Panc1 (cell line): Measurements from ENCODE around the gene KIF4A. TPM values are rescaled to one million over a fixed set of nuclear protein-coding genes. Genes with fewer than 3 reads are reported as not detected.

Experiments
- ATAC-seq: fragments of 200-7000 bp; cut with Tn5 transposase; 2 replicates; pipeline ENCODE4 v1.9.1; 2020; ENCODE audit warnings: mild to moderate bottlenecking, moderate library complexity
- BruUV-seq: library from RNA; stranded (reverse); fragments of 400-500 nt; replicated peaks from 2 replicates; lab custom pipeline; 2021; lab: Mats Ljungman, UMichigan
- CTCF ChIA-PET: fragments of 300-600 bp; sonication (Branson Sonifier 250); formaldehyde crosslinking; loops from one replicate; lab custom pipeline; 2022; ENCODE audit warnings: antibody characterized with exemption; lab: Charles Lee
- POLR2A ChIA-PET: fragments of 300-600 bp; sonication (Branson Sonifier 250); formaldehyde crosslinking; loops from one replicate; lab custom pipeline; 2022; ENCODE audit warnings: antibody characterized with exemption; lab: Charles Lee
- DNase-seq: peaks from one replicate; pipeline ENCODE4 v3.0.0-alpha.2; 2010; ENCODE audit warnings: low read depth, low spot score
- H3K27ac ChIP-seq: 2 replicates; pipeline ENCODE4 v1.5.1; 2011; ENCODE audit warnings: mild to moderate bottlenecking, low read length, inconsistent platforms
- H3K27me3 ChIP-seq: fragments of 200-500 bp; sonication (Bioruptor generic); 2 replicates; pipeline ENCODE4 v1.6.0; 2014; ENCODE audit warnings: low read length, inconsistent platforms; ENCODE audit not compliant: control insufficient read depth, insufficient read depth
- H3K36me3 ChIP-seq: fragments of 200-500 bp; sonication (Bioruptor generic); 2 replicates; pipeline ENCODE4 v1.5.1; 2014; ENCODE audit warnings: inconsistent platforms, mild to moderate bottlenecking, low read length, moderate library complexity; ENCODE audit not compliant: control insufficient read depth, insufficient read depth
- H3K4me1 ChIP-seq: 2 replicates; pipeline ENCODE4 v1.5.1; 2011; ENCODE audit warnings: inconsistent platforms, mild to moderate bottlenecking, low read length, moderate library complexity; ENCODE audit not compliant: control insufficient read depth, insufficient read depth
- H3K4me3 ChIP-seq, 2 experiments: 2 replicates each; pipeline ENCODE4 v1.5.1; 2011 to 2012; ENCODE audit warnings: low read depth in 2 of 2, low read length in 2 of 2, mild to moderate bottlenecking in 2 of 2, inconsistent platforms in 1 of 2, moderate library complexity in 1 of 2
- H3K9me3 ChIP-seq: fragments of 200-500 bp; sonication (Bioruptor generic); 2 replicates; pipeline ENCODE4 v1.5.1; 2014; ENCODE audit warnings: low read depth, mild to moderate bottlenecking, inconsistent platforms, low read length, moderate library complexity; ENCODE audit not compliant: control insufficient read depth, insufficient read depth
- POLR2AphosphoS5 ChIP-seq: IDR thresholded peaks from 2 replicates; pipeline ENCODE4 v1.6.1; 2012; ENCODE audit warnings: mild to moderate bottlenecking, low read depth, low read length, moderate library complexity
- SIN3A ChIP-seq: IDR thresholded peaks from 2 replicates; pipeline ENCODE4 v1.6.1; 2012; ENCODE audit warnings: low read depth, mild to moderate bottlenecking, low read length, moderate library complexity, borderline replicate concordance; ENCODE audit not compliant: insufficient read depth
- TCF7L2 ChIP-seq: IDR thresholded peaks from 2 replicates; pipeline ENCODE4 v1.6.1; 2011; ENCODE audit warnings: mild to moderate bottlenecking, low read depth, low read length, inconsistent platforms
- in situ Hi-C: cut with HindIII; loops from 2 replicates; pipeline ENCODE4 v1.10.0; 2016; ENCODE audit warnings: low sequenced_read_pairs, low pct_unique_long_range_greater_than_20kb
- intact Hi-C: fragments of 100-400 bp; cut with micrococcal nuclease; formaldehyde crosslinking; loops from one replicate; pipeline ENCODE4 v1.10.0; 2022; ENCODE audit not compliant: unreplicated experiment
- total RNA-seq: library from RNA; stranded (reverse); gene quantifications from one replicate; pipeline ENCODE4 v1.2.1, GENCODE V29; 2021; ENCODE audit not compliant: unreplicated experiment
- TF ChIP-seq, protein P1 (sequence below), 2 experiments: IDR thresholded peaks; 2 replicates each; pipeline ENCODE4 v1.6.1; 2011 to 2012; ENCODE audit warnings: low read depth in 2 of 2, control low read depth in 1 of 2, low read length in 1 of 2, mild to moderate bottlenecking in 1 of 2, moderate library complexity in 1 of 2; ENCODE audit not compliant: insufficient read depth in 1 of 2
- TF ChIP-seq, protein P2 (sequence below): fragments of 450-650 bp; IDR thresholded peaks from 2 replicates; pipeline ENCODE4 v1.5.1; 2017; ENCODE audit warnings: mild to moderate bottlenecking

Gene KIF4A
- total RNA-seq, 1 experiment from 2014 or later = 62.6 TPM

DNA sequence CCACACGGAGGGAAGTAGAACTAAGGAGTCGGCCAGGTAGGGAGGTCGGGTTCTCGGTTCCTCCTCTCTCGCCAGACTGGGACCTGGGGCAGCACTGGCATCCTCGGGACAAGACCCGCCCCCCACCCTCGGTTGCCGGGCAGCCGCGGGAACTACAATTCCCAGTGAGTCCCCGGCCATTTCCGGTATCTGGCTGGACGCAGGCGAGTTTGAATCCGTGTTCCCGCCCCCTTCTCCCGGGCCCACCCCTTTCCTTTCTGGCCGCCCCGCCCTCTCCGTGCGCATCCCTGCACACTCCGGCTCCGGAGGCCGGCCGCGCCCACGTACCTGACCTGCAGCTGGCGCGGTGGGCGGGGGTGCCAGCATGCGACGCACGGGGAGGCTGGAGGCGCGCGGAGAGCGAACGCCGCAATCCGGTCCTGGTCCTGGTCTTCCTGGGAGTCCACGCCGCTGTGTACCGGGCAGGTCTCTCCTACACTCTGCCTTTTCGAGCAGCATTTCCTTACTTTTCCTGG lies 144.5 kb downstream of the KIF4A start:
- in situ Hi-C loops = no loop called here
- DNase-seq (peak; percentile 41), ATAC-seq (peak; percentile 93)
- Histone ChIP-seq H3K36me3 (no peaks in the 10 kb centered on the region), H3K4me3 (peak overlapping the region; percentile 75 to 93), H3K27me3 (no peaks in the 10 kb centered on the region), H3K27ac (peak overlapping the region; percentile 80), H3K4me1 (peaks cover 7% of the 10 kb centered on the region), H3K9me3 (no peaks in the 10 kb centered on the region)
- ChIA-PET POLR2A (interaction anchor here (0.6 kb wide), 1 partner anchor 266 kb away, joined by 3 read pairs; no protein-coding TSS in a partner anchor), CTCF (interaction anchor here (0.7 to 1.5 kb wide), 3 partner anchors 18 to 877 kb away, joined by 3 to 16 read pairs (median 4); partner anchors contain the start of gene IGBP1)
- no TSS peak for BruUV-seq
- TF ChIP-seq, protein P1, sequence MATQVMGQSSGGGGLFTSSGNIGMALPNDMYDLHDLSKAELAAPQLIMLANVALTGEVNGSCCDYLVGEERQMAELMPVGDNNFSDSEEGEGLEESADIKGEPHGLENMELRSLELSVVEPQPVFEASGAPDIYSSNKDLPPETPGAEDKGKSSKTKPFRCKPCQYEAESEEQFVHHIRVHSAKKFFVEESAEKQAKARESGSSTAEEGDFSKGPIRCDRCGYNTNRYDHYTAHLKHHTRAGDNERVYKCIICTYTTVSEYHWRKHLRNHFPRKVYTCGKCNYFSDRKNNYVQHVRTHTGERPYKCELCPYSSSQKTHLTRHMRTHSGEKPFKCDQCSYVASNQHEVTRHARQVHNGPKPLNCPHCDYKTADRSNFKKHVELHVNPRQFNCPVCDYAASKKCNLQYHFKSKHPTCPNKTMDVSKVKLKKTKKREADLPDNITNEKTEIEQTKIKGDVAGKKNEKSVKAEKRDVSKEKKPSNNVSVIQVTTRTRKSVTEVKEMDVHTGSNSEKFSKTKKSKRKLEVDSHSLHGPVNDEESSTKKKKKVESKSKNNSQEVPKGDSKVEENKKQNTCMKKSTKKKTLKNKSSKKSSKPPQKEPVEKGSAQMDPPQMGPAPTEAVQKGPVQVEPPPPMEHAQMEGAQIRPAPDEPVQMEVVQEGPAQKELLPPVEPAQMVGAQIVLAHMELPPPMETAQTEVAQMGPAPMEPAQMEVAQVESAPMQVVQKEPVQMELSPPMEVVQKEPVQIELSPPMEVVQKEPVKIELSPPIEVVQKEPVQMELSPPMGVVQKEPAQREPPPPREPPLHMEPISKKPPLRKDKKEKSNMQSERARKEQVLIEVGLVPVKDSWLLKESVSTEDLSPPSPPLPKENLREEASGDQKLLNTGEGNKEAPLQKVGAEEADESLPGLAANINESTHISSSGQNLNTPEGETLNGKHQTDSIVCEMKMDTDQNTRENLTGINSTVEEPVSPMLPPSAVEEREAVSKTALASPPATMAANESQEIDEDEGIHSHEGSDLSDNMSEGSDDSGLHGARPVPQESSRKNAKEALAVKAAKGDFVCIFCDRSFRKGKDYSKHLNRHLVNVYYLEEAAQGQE (IDR thresholded peaks at IDR 0.05; ENCODE audit: insufficient read depth in 1 of 2, low read depth in 2 of 2, low read length in 1 of 2) = no peak
- TF ChIP-seq, protein P2, sequence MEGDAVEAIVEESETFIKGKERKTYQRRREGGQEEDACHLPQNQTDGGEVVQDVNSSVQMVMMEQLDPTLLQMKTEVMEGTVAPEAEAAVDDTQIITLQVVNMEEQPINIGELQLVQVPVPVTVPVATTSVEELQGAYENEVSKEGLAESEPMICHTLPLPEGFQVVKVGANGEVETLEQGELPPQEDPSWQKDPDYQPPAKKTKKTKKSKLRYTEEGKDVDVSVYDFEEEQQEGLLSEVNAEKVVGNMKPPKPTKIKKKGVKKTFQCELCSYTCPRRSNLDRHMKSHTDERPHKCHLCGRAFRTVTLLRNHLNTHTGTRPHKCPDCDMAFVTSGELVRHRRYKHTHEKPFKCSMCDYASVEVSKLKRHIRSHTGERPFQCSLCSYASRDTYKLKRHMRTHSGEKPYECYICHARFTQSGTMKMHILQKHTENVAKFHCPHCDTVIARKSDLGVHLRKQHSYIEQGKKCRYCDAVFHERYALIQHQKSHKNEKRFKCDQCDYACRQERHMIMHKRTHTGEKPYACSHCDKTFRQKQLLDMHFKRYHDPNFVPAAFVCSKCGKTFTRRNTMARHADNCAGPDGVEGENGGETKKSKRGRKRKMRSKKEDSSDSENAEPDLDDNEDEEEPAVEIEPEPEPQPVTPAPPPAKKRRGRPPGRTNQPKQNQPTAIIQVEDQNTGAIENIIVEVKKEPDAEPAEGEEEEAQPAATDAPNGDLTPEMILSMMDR = no peak
- TF ChIP-seq SIN3A = no peak
- TF ChIP-seq POLR2AphosphoS5 = no peak
- no peak for TF ChIP-seq TCF7L2
- intact Hi-C loops = no loop called here

DNA sequence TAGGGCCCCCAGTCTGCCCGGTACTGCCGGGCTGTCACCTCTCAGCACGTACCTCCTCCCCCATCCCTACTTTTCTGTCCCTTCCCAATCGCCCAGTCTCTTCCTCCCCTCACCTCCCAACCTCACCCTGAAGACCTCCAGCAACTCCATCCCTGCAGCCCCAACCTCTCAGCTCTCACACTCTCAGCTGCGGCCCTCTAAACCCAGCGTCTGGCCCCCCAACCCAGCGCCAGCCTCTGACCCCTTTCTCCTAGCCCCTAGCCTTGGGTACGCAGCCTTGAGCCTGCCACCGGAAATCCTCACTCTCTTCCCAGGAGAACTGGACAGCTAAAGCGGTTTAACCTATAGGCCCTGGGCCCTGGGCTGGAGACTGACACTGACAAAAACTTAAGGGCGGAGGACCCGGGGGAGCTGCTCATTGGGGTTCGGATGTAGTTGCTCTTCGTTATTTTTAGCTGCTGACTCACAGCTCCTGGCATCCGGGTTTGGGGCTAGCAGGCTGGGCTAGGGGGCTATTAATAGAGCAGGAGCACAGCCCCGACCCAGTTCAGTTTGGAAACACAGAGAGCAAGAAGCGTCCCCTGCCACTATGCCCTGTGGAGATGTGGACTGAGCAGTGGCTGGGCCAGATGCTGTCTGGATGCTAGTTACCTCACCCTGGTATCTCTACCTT lies 145.1 kb downstream of the KIF4A start:
- peak overlapping the region; percentile 75 to 93 for H3K4me3 ChIP-seq
- no TSS peak for BruUV-seq
- no peak for DNase-seq
- ChIA-PET POLR2A (interaction anchor here (0.6 kb wide), 1 partner anchor 267 kb away, joined by 3 read pairs; no protein-coding TSS in a partner anchor), CTCF (interaction anchor here (0.7 to 1.0 kb wide), 2 partner anchors 17 to 878 kb away, joined by 3 to 16 read pairs; no protein-coding TSS in a partner anchor)
- no peaks in the 10 kb centered on the region for H3K27me3 ChIP-seq
- intact Hi-C loops = no loop called here
- no peaks in the 10 kb centered on the region for H3K9me3 ChIP-seq
- H3K27ac ChIP-seq = peak overlapping the region; percentile 34; the same call in 1 of the 2 replicates
- TF ChIP-seq POLR2AphosphoS5 (no peak), SIN3A (no peak)
- no peaks in the 10 kb centered on the region for H3K36me3 ChIP-seq
- no peak for ATAC-seq
- in situ Hi-C loops = no loop called here
- peaks cover 7% of the 10 kb centered on the region for H3K4me1 ChIP-seq
